ENCODE results near the gene APOA5. TPM values are rescaled to one million over a fixed set of nuclear protein-coding genes. Genes with fewer than 3 reads are reported as not detected.

APOA5 gene
- polyA plus RNA-seq, 3 donors: not detected

DNA sequence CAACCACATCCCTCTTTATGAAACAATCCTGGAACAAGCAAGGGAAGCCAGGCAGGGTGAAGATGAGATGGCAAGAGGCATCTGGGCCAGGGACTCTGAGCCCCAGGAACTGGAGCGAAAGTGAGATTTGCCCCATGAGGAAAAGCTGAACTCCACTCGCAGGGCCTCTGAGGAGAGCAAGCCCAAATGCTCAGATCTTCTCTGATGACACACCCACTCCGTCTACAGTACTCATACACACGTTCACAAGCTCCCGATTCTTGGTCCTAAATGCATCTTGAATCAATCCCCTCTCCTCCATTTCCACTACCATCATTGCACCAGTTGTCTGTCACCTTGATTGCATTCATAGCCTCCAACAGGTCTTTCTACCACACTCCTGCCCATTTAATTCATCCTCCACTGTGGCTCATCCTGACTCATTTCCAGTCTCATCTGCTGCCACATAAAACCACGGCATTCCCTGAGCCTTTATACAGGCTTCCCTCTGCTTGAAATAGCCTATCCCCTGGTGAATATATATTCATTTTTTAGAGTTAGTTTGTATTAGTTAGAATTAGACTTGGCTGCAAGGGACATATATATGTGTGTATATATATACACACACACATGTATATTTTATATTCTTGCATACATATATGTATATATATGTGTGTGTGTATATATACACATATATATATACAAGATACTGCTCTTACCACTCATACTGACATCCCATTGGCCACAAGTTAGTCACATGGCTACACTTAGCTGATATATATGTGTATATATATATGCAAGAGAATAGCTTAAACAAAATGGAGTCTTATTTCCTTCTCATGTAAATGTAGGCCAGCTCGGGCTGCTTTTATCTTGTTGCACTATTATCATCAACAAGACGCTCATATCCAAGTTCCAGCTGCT, 1.4 kb upstream of the APOA5 start:
- peak overlapping the region; percentile 68 for H2AFZ ChIP-seq (ENCODE audit: insufficient read depth, low read depth, low read length, poor library complexity, severe bottlenecking)
- H4K20me1 ChIP-seq (ENCODE audit: insufficient read depth, low read length): no peaks in the 10 kb centered on the region
- TF ChIP-seq, protein P1, sequence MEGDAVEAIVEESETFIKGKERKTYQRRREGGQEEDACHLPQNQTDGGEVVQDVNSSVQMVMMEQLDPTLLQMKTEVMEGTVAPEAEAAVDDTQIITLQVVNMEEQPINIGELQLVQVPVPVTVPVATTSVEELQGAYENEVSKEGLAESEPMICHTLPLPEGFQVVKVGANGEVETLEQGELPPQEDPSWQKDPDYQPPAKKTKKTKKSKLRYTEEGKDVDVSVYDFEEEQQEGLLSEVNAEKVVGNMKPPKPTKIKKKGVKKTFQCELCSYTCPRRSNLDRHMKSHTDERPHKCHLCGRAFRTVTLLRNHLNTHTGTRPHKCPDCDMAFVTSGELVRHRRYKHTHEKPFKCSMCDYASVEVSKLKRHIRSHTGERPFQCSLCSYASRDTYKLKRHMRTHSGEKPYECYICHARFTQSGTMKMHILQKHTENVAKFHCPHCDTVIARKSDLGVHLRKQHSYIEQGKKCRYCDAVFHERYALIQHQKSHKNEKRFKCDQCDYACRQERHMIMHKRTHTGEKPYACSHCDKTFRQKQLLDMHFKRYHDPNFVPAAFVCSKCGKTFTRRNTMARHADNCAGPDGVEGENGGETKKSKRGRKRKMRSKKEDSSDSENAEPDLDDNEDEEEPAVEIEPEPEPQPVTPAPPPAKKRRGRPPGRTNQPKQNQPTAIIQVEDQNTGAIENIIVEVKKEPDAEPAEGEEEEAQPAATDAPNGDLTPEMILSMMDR (IDR thresholded peaks at IDR 0.05): no peak
- no peaks in the 10 kb centered on the region for H3K36me3 Mint-ChIP-seq
- H3K79me2 ChIP-seq (ENCODE audit: insufficient read depth, low read length): no peaks in the 10 kb centered on the region
- peaks cover 20% of the 10 kb centered on the region for H3K4me1 Mint-ChIP-seq
- no peaks in the 10 kb centered on the region for H3K27me3 ChIP-seq (ENCODE audit: control insufficient read depth in 2 of 2, insufficient read depth in 2 of 2, low read length in 2 of 2)
- H3K9me3 Mint-ChIP-seq: peaks cover 0 to 2% (median 0%) of the 10 kb centered on the region in 7 donors
- H3K4me3 Mint-ChIP-seq: no peak overlapping the region
- H3K27ac Mint-ChIP-seq: peak overlapping the region in 1 of 7 donors; percentile 14
- no peaks in the 10 kb centered on the region for H3K9me3 ChIP-seq (replicated peaks in 1 of 2; ENCODE audit: control insufficient read depth in 1 of 2, insufficient read depth in 1 of 2, low read length in 2 of 2)
- intact Hi-C loops (cut with micrococcal nuclease): no loop called here
- 100% methylated on average over 5 of the region's 8 CpGs for WGBS (ENCODE audit: insufficient coverage)
- H3K27me3 Mint-ChIP-seq (ENCODE audit: low read depth in 3 of 3): peaks cover 6 to 14% (median 10%) of the 10 kb centered on the region in 3 donors
- H3K36me3 ChIP-seq (replicated peaks in 1 of 2; ENCODE audit: control insufficient read depth in 1 of 2, insufficient read depth in 2 of 2, low read length in 2 of 2): no peaks in the 10 kb centered on the region
- DNase-seq: no peak
- no peak overlapping the region for H3K27ac ChIP-seq (ENCODE audit: low read depth in 1 of 2, low read length in 2 of 2)
- H3K4me3 ChIP-seq (replicated peaks in 1 of 3; ENCODE audit: low read depth in 2 of 3, low read length in 3 of 3): no peak overlapping the region
- H3K9ac ChIP-seq (ENCODE audit: insufficient read depth, low read length, poor library complexity, severe bottlenecking): no peak overlapping the region
- H3K4me2 ChIP-seq (replicated peaks; ENCODE audit: extremely low read depth, low read length, poor library complexity, severe bottlenecking): no peak overlapping the region
- peaks cover 12 to 14% of the 10 kb centered on the region in 2 donors for H3K4me1 ChIP-seq (ENCODE audit: control insufficient read depth in 1 of 2, insufficient read depth in 2 of 2, low read length in 2 of 2)

DNA sequence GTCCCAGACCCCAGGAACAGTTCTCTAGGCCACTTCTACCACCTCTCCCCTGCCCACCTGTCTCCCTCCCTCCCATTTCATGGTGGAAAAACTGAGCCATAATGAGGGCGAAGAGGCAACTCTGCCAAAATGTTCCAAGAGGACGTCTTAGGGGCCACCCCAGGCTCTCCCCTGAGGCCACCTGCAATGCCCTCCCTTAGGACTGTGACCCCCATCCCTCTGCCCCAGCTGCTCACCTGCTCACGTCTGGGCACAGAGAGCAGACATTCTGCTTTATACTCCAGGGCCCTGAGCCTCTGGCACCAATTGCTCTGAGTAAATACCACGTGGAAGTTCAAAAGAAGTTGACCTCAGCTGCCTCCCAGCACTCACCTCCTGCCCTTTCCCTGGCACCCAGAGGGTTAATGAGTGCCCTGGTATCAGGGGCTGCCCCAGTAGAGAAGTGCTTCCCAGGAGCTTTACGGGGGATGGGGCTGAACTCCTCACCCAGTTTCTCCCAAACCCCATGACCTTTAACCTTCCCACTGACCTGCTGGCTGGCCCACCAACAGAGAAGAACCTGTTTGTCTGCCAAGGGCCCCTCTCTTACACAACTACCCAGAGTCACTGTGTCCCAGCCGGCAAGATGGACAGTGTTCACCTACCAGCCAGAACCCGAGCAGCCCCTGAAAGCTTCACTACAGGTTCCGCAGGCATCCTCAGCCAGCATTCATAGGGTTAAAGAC, 627 bp upstream of the APOA5 start:
- H3K4me3 ChIP-seq (replicated peaks in 1 of 3; ENCODE audit: low read depth in 2 of 3, low read length in 3 of 3): no peak overlapping the region
- H3K4me1 ChIP-seq (ENCODE audit: control insufficient read depth in 1 of 2, insufficient read depth in 2 of 2, low read length in 2 of 2): peaks cover 15 to 17% of the 10 kb centered on the region in 2 donors

More for the DNA sequence above, 627 bp upstream of the APOA5 start:
- Mint-ChIP-seq H3K27ac (peak overlapping the region in 1 of 7 donors; percentile 14), H3K9me3 (peaks cover 0 to 2% (median 0%) of the 10 kb centered on the region in 7 donors), H3K27me3 (ENCODE audit: low read depth in 3 of 3) (peaks cover 6 to 14% (median 8%) of the 10 kb centered on the region in 3 donors), H3K4me3 (no peak overlapping the region), H3K36me3 (no peaks in the 10 kb centered on the region), H3K4me1 (peaks cover 21% of the 10 kb centered on the region)
- 89% methylated on average over 7 of the region's 8 CpGs for WGBS (ENCODE audit: insufficient coverage)
- H3K27ac ChIP-seq (ENCODE audit: low read depth in 1 of 2, low read length in 2 of 2): no peak overlapping the region
- peak overlapping the region; percentile 3 for H2AFZ ChIP-seq (ENCODE audit: insufficient read depth, low read depth, low read length, poor library complexity, severe bottlenecking)
- no peak for DNase-seq
- no peaks in the 10 kb centered on the region for H3K36me3 ChIP-seq (replicated peaks in 1 of 2; ENCODE audit: control insufficient read depth in 1 of 2, insufficient read depth in 2 of 2, low read length in 2 of 2)
- TF ChIP-seq, protein P1 (IDR thresholded peaks at IDR 0.05): no peak
- no peaks in the 10 kb centered on the region for H3K27me3 ChIP-seq (ENCODE audit: control insufficient read depth in 2 of 2, insufficient read depth in 2 of 2, low read length in 2 of 2)
- H4K20me1 ChIP-seq (ENCODE audit: insufficient read depth, low read length): no peaks in the 10 kb centered on the region
- intact Hi-C loops (cut with micrococcal nuclease): no loop called here
- no peak overlapping the region for H3K4me2 ChIP-seq (replicated peaks; ENCODE audit: extremely low read depth, low read length, poor library complexity, severe bottlenecking)
- H3K9me3 ChIP-seq (replicated peaks in 1 of 2; ENCODE audit: control insufficient read depth in 1 of 2, insufficient read depth in 1 of 2, low read length in 2 of 2): no peaks in the 10 kb centered on the region
- no peak overlapping the region for H3K9ac ChIP-seq (ENCODE audit: insufficient read depth, low read length, poor library complexity, severe bottlenecking)
- H3K79me2 ChIP-seq (ENCODE audit: insufficient read depth, low read length): peaks cover 4% of the 10 kb centered on the region
